WI38 (cell line): Measurements from ENCODE around the gene MED13L.

Experiments used
- H3K4me3 ChIP-seq: 2 replicates; pipeline ENCODE4 v1.5.1; 2011; ENCODE audit warnings: low read depth, mild to moderate bottlenecking, control low read depth, low read length
- TF ChIP-seq, protein P1 (sequence below): IDR thresholded peaks from 2 replicates; pipeline ENCODE4 v1.5.1; 2012; ENCODE audit warnings: low read depth, mild to moderate bottlenecking, control low read depth, low read length

Gene MED13L

DNA sequence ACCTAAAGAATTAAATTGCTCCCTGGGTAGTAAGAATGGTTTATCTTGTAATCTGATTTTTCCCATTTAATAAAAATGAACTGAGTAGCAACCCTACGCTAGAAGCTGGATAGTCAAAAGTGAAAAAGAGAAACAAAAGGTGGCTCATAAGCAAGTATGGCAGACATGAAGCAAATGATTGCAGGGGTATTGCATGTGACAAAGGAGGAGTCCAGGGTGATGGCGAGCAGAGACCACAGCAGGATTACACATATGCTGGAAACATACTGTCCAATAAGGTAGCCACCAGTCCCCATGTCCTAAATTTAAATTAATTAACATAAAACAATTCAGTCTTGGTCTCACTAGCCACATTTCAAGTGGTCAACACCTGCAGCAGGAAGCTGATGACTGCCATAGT, 283.8 kb downstream of the MED13L start:
- TF ChIP-seq, protein P1, sequence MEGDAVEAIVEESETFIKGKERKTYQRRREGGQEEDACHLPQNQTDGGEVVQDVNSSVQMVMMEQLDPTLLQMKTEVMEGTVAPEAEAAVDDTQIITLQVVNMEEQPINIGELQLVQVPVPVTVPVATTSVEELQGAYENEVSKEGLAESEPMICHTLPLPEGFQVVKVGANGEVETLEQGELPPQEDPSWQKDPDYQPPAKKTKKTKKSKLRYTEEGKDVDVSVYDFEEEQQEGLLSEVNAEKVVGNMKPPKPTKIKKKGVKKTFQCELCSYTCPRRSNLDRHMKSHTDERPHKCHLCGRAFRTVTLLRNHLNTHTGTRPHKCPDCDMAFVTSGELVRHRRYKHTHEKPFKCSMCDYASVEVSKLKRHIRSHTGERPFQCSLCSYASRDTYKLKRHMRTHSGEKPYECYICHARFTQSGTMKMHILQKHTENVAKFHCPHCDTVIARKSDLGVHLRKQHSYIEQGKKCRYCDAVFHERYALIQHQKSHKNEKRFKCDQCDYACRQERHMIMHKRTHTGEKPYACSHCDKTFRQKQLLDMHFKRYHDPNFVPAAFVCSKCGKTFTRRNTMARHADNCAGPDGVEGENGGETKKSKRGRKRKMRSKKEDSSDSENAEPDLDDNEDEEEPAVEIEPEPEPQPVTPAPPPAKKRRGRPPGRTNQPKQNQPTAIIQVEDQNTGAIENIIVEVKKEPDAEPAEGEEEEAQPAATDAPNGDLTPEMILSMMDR, result no peak
- H3K4me3 ChIP-seq, result no peak overlapping the region

DNA sequence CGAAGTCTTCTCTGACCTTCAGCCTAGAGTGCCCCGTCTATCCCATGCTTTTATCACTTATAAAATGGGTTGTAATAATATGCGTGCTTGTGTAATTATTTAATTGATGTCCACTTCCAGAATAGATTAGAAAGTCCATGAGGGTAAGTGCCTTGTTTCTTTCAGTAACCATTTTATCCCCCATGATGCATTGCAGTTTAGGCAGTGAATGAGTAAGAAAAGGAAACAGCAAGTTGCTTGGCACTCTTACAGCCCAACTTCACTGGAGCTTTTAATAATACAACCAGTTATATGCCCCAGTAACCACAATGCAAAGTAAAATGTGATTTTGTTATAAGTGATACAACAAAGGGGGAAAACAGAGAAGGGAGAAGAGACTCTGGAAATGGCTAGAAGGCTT, 287.3 kb downstream of the MED13L start:
- H3K4me3 ChIP-seq, result no peak overlapping the region
- TF ChIP-seq, protein P1, result no peak

DNA sequence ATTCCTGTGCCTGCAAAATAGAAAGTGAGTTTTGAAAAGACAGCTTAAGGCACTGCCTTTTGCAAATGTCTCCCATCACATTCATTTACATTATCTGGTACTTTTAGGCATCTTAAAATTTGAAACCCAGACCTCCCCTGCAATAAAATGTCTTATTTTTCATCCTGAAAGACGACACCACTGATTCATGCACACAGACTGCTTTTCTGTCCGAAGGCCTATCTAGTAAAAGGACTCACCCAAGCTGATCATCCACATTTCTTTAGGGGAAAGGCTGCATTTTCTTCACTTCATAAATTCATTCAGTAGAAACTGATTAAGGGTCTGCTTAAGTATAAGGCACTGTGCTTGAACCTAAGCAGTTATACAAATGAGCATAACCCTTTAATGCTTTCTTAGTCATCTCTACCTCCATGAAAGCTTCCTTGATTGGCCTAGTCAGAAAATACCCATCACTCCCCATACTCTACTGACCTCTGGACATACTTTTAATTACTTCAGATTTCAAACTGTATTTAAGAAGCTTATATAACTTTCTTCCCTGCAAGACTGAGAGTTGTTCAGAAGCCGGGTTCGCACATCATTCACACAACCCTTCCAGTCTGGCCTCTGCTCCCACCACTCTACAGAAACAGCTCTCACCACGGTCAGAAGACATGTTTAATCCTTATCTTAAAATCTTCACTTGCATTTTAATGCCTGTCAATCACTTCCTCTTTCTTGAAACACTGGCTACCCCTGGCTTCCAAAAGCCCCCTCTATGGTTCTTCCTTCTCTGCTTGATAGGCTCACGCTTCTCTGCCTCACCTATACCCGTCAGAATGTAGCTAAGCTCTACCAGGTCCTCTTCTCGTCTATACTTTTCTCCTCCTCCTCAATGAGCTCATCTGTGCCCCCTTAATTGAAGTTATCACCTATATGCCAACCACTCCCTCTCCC, 288.6 kb downstream of the MED13L start:
- TF ChIP-seq, protein P1, result no peak
- H3K4me3 ChIP-seq, result no peak overlapping the region

DNA sequence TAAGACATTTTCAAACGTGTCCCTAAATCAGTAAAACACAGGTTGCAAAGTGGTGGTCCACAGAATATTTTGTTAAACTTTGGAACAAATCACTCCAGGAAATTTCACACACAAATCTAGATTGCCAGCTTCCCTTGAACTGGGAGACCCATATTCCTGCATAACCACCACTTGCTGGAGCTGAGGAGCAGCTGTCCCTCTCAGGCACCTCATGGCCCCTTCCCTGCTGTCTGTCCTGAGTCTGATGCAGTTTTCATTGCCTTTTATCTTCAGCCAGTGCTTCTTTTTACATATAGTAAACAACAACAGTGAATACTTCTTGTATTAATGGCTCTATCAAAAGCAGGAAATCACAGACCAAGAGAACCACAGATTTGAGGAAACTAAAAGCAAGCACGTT, 289.3 kb downstream of the MED13L start:
- no peak overlapping the region for H3K4me3 ChIP-seq
- TF ChIP-seq, protein P1, result no peak

DNA sequence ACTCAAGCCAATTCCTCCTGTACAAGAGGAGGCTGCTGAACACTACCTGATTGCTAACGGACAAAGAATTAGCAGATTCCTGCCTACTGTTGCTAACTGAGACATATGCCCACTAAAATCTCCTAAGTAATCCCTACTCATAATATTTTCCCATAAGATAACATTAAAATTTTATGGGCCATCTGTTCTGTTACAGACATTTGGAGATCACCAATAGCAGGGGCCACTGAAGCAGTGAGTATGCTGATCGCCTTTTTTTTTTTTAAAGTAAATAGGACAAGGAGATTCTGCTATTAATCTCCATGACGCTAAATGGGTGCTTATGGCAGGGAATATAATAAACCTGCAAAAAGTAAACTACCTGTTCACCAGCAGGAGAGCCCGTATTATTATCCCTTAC, 292.9 kb downstream of the MED13L start:
- H3K4me3 ChIP-seq, result no peak overlapping the region
- TF ChIP-seq, protein P1, result no peak

DNA sequence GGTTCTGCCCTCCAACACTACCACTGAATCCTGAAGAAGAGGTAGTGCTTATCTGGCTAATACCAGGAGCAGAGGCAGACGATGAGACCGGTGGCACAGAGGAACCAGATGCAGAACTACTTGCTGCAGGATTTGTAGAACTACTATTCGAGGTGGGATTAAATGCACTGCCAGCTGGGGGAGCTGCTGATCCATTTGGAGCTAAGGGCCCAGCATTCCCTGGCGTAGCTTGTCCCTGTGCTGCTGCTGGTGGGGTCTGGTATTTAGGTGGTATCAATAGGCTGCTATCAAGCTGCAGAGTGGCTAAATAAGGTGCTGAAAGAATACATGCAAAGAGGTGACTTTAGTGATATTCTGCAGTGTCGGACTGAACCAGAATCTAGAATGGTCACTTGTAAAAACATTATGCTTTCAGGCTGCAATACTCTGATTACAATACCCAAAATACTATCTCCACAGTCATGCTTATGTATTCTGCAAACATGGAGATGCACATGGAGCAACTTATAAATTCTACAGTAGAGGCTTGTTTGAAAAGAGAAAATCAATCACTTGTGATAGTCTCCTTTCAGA, 294.2 kb downstream of the MED13L start:
- TF ChIP-seq, protein P1, result no peak

DNA sequence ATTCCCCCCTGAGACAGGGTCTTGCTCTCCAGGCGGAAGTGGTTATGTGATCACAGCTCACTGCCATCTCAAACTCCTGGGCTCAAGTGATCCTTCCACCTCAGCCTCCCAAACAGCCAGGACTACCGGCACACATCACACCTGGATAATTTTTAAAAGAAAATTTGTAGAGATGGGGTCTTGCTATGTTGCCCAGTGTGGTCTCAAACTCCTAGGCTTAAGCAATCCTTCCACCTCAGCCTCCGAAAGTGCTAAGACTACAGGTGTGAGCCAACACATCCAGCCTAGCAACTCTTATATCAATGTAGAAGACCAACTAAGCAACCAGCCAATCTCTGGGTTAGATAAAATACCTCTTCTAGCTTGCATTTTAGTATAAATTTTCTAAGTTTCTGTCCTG, 297.2 kb downstream of the MED13L start:
- TF ChIP-seq, protein P1, result no peak
- H3K4me3 ChIP-seq, result no peak overlapping the region

More for the DNA sequence above, 294.2 kb downstream of the MED13L start:
- no peak overlapping the region for H3K4me3 ChIP-seq
